Sigmoid colon (tissue), 7 donors: ENCODE measurements around the gene CS. TPM values are rescaled to one million over a fixed set of nuclear protein-coding genes. Genes with fewer than 3 reads are reported as not detected.

Source experiments
- DNase-seq: peaks from one replicate; pipeline ENCODE4 v3.0.0-alpha.2; 2019
- H3K27ac ChIP-seq, 4 donors: fragments of 200-600 bp; sonication (generic); one replicate each; pipeline ENCODE4 v1.5.1; 2016 to 2019; ENCODE audit warnings: mild to moderate bottlenecking in 1 of 4
- H3K27me3 ChIP-seq, 3 donors: fragments of 200-600 bp; sonication (generic); one replicate each; pipeline ENCODE4 v1.5.1; 2019; ENCODE audit warnings: mild to moderate bottlenecking in 1 of 3
- H3K36me3 ChIP-seq, 4 donors: fragments of 200-600 bp; sonication (generic); one replicate each; pipeline ENCODE4 v1.5.1; 2016 to 2019
- H3K4me1 ChIP-seq, 4 donors: fragments of 200-600 bp; sonication (generic); one replicate each; pipeline ENCODE4 v1.5.1; 2017 to 2019
- H3K4me3 ChIP-seq, 4 donors: fragments of 200-600 bp; sonication (generic); one replicate each; pipeline ENCODE4 v1.5.1; 2017 to 2019; ENCODE audit warnings: mild to moderate bottlenecking in 2 of 4, moderate library complexity in 1 of 4
- H3K9me3 ChIP-seq, 4 donors: fragments of 200-600 bp in 3 of 4; sonication (generic) in 3 of 4; one replicate each; pipeline versions ENCODE4 v1.5.1 to v1.6.1; 2013 to 2019
- EP300 ChIP-seq, 4 donors: sonication (generic); formaldehyde crosslinking; IDR thresholded peaks; one replicate each; pipeline ENCODE4 v1.6.1; 2017; ENCODE audit warnings: antibody characterized with exemption in 4 of 4
- POLR2A ChIP-seq, 2 donors: fragments of 450-650 bp; IDR thresholded peaks; one replicate each; pipeline ENCODE4 v1.6.1; 2016; ENCODE audit warnings: antibody characterized with exemption in 2 of 2, mild to moderate bottlenecking in 2 of 2, moderate library complexity in 2 of 2
- POLR2AphosphoS5 ChIP-seq, 4 donors: sonication (generic); formaldehyde crosslinking; IDR thresholded peaks; one replicate each; pipeline ENCODE4 v1.6.1; 2017; ENCODE audit warnings: antibody characterized with exemption in 4 of 4
- WGBS, 2 donors: extraction: QIAGEN DNeasy Blood & Tissue Kit; methylation state at CpG; one replicate each; pipeline ENCODE4 v1.1.7; 2013; 5-methylcytosine and 5-hydroxymethylcytosine counted together
- intact Hi-C: fragments of 100-400 bp; cut with DNase I; formaldehyde crosslinking; loops from one replicate; pipeline ENCODE4 v1.15.1; 2023
- polyA plus RNA-seq, 3 donors: library from polyadenylated mRNA; stranded (reverse); fragments of 200-250 nt; gene quantifications; one replicate each; pipeline ENCODE4 v1.2.3, GENCODE V29; 2013
- total RNA-seq, 4 donors: library from RNA; depleted of rRNA; stranded (reverse); fragments of >200 nt; gene quantifications; one replicate each; pipeline ENCODE4 v1.1.0, GENCODE V29; 2016
- TF ChIP-seq, protein P1 (sequence below), 4 experiments: fragments of 450-650 bp in 3 of 4; fragments of 200-600 bp in 1 of 4; IDR thresholded peaks; one replicate each; pipeline ENCODE4 v1.5.1; 2016 to 2019; ENCODE audit warnings: antibody characterized with exemption in 4 of 4, mild to moderate bottlenecking in 3 of 4, moderate library complexity in 2 of 4
- donor health status: healthy with polysubstance abuse.
- donor health status: Bipolar disorder and iron deficiency.
- donor health status: healthy.

Gene CS
- total and polyA plus RNA-seq, 7 donors = 75.9 to 151 (median 104) TPM

DNA sequence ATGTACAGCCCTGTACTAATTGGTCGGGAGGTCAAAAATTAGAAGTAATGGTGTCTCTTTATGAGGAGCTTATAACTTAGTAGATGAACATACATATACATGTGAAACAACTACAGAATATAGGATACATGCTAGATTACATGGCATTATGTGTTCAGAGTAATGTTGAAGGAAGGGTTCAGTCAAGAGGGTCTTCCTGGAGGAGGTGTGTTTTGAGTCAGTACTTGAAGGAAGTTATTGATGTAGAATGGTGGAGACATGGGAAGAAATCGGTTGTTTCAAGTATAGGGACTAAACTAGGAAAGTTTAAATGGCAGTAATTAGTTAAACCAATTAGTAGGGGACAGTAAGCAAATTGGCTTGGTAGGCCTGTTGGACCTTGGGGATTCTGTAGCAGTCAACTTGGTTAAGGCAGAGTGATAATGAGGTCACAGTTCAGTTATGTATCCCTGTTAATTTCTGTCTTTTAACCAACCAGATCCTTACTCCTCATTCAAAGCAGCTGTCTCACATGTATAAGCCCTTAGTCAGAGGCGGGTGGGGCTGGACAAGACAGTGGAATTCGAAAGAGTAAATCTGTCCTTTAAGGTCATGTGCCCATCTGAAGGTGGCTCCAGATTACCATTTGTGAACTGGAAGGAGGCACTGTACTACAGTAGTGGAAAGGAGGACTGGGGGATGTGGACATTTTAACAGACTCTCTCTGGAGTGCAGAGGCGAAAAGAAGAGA lies 38.5 kb downstream of the CS start:
- no peak for DNase-seq
- Histone ChIP-seq H3K27ac (no peak overlapping the region), H3K36me3 (no peaks in the 10 kb centered on the region), H3K4me3 (no peak overlapping the region), H3K4me1 (peaks cover 0 to 28% (median 26%) of the 10 kb centered on the region in 4 donors), H3K27me3 (no peaks in the 10 kb centered on the region), H3K9me3 (no peaks in the 10 kb centered on the region)
- TF ChIP-seq EP300 (IDR thresholded peaks at IDR 0.05) (no peak), POLR2A (IDR thresholded peaks at IDR 0.05) (no peak), POLR2AphosphoS5 (IDR thresholded peaks at IDR 0.05) (no peak)
- TF ChIP-seq, protein P1, sequence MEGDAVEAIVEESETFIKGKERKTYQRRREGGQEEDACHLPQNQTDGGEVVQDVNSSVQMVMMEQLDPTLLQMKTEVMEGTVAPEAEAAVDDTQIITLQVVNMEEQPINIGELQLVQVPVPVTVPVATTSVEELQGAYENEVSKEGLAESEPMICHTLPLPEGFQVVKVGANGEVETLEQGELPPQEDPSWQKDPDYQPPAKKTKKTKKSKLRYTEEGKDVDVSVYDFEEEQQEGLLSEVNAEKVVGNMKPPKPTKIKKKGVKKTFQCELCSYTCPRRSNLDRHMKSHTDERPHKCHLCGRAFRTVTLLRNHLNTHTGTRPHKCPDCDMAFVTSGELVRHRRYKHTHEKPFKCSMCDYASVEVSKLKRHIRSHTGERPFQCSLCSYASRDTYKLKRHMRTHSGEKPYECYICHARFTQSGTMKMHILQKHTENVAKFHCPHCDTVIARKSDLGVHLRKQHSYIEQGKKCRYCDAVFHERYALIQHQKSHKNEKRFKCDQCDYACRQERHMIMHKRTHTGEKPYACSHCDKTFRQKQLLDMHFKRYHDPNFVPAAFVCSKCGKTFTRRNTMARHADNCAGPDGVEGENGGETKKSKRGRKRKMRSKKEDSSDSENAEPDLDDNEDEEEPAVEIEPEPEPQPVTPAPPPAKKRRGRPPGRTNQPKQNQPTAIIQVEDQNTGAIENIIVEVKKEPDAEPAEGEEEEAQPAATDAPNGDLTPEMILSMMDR (IDR thresholded peaks at IDR 0.05) = no peak
- 78 to 87% methylated on average over 5 of the region's 5 CpGs for WGBS, 2 donors
- intact Hi-C loops = no loop called here

GRCh38 chr12:56260921-56261320 lies 39.2 kb downstream of the CS start:
- TF ChIP-seq, protein P1 (IDR thresholded peaks at IDR 0.05) = no peak
- TF ChIP-seq EP300 (IDR thresholded peaks at IDR 0.05) = no peak
- no peak for TF ChIP-seq POLR2A (IDR thresholded peaks at IDR 0.05)
- no peak for TF ChIP-seq POLR2AphosphoS5 (IDR thresholded peaks at IDR 0.05)
- Histone ChIP-seq H3K4me3 (no peak overlapping the region), H3K36me3 (peaks cover 0 to 5% (median 1%) of the 10 kb centered on the region in 4 donors), H3K27me3 (no peaks in the 10 kb centered on the region), H3K4me1 (peaks cover 0 to 29% (median 26%) of the 10 kb centered on the region in 4 donors), H3K9me3 (no peaks in the 10 kb centered on the region), H3K27ac (no peak overlapping the region)
- intact Hi-C loops = no loop called here
- 92 to 95% methylated on average over 3 of the region's 3 CpGs for WGBS, 2 donors
- DNase-seq = no peak

DNA sequence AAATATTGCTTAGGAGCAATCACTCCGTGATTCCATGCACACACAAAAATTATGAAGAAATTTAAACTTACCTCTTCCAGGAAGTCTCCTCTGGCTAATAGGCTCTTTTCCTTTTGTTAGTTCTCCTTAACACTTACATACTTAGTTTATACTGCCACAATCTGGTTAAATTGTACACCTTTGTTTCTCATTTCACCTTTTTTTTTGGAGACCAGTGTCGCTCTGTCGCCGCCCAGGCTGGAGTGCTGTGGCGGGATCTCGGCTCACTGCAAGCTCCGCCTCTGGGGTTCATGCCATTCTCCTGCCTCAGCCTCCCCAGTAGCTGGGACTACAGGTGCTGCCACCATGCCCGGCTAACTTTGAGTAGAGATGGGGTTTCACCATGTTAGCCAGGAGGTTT lies 39.8 kb downstream of the CS start:
- Histone ChIP-seq H3K27ac (no peak overlapping the region), H3K9me3 (no peaks in the 10 kb centered on the region), H3K4me1 (peaks cover 0 to 28% (median 26%) of the 10 kb centered on the region in 4 donors), H3K4me3 (no peak overlapping the region), H3K36me3 (peaks cover 0 to 10% (median 6%) of the 10 kb centered on the region in 4 donors), H3K27me3 (no peaks in the 10 kb centered on the region)
- WGBS, 2 donors = 92 to 94% methylated on average over 8 of the region's 8 CpGs
- DNase-seq = no peak
- no peak for TF ChIP-seq EP300 (IDR thresholded peaks at IDR 0.05)
- no peak for TF ChIP-seq POLR2AphosphoS5 (IDR thresholded peaks at IDR 0.05)
- TF ChIP-seq POLR2A (IDR thresholded peaks at IDR 0.05) = no peak
- TF ChIP-seq, protein P1 (IDR thresholded peaks at IDR 0.05) = no peak
- intact Hi-C loops = no loop called here

- H3K36me3 ChIP-seq = peaks cover 0 to 26% (median 19%) of the 10 kb centered on the region in 4 donors
- peak overlapping the region; percentile 90 to 96 (median 92) for H3K27ac ChIP-seq
- H3K4me3 ChIP-seq = peak overlapping the region; percentile 80 to 86 (median 82)
- peaks cover 0 to 28% (median 26%) of the 10 kb centered on the region in 4 donors for H3K4me1 ChIP-seq
- no peaks in the 10 kb centered on the region for H3K27me3 ChIP-seq
- intact Hi-C loops = loop anchor here (2.0 to 5.0 kb wide), 2 partner anchors 42 to 67 kb away; partner anchors contain the start of gene CS
- TF ChIP-seq EP300 (IDR thresholded peaks at IDR 0.05) (no peak), POLR2A (IDR thresholded peaks at IDR 0.05) (no peak), POLR2AphosphoS5 (IDR thresholded peaks at IDR 0.05) (no peak)
- TF ChIP-seq, protein P1 (IDR thresholded peaks at IDR 0.05) = no peak
- no peak for DNase-seq
- 13 to 22% methylated on average over 9 of the region's 9 CpGs for WGBS, 2 donors
- no peaks in the 10 kb centered on the region for H3K9me3 ChIP-seq
Observed at GRCh38 chr12:56258820-56259183, 41.3 kb downstream of the CS start.
